Body of pancreas (tissue), 4 donors: ENCODE results near the gene CDK19.

Experiments
- CTCF ChIP-seq, 7 experiments: fragments of 450-650 bp in 4 of 7; fragments of 200-600 bp in 3 of 7; sonication (generic) in 3 of 7; IDR thresholded peaks; one replicate each; pipeline ENCODE4 v1.5.1; 2016 to 2019; ENCODE audit warnings: antibody characterized with exemption in 7 of 7
- POLR2A ChIP-seq, 3 donors: fragments of 450-650 bp; IDR thresholded peaks; one replicate each; pipeline ENCODE4 v1.6.1; 2016; ENCODE audit warnings: antibody characterized with exemption in 3 of 3, mild to moderate bottlenecking in 2 of 3

GRCh38 chr6:110561696-110562095 is 253.6 kb downstream of the CDK19 start:
- TF ChIP-seq POLR2A (IDR thresholded peaks at IDR 0.05) (no peak), CTCF (IDR thresholded peaks at IDR 0.05) (no peak)
